OCI-LY7 (cell line): ENCODE results near the gene KLK1. TPM values are rescaled to one million over a fixed set of nuclear protein-coding genes. Genes with fewer than 3 reads are reported as not detected.

Experiments
- BruUV-seq: library from RNA; stranded (reverse); fragments of 400-500 nt; replicated peaks from 2 replicates; lab custom pipeline; 2021; lab: Mats Ljungman, UMichigan
- CTCF ChIA-PET: fragments of 300-600 bp; sonication (Branson Sonifier 250); formaldehyde crosslinking; loops from one replicate; lab custom pipeline; 2022; ENCODE audit warnings: antibody characterized with exemption; ENCODE audit not compliant: unreplicated experiment; lab: Charles Lee
- POLR2A ChIA-PET: fragments of 300-600 bp; sonication (Branson Sonifier 250); formaldehyde crosslinking; loops from one replicate; lab custom pipeline; 2022; ENCODE audit warnings: antibody characterized with exemption; lab: Charles Lee
- DNase-seq: peaks from one replicate; pipeline ENCODE4 v3.0.0-alpha.2; 2015; ENCODE audit warnings: low spot score
- H2AFZ ChIP-seq: fragments of 200-600 bp; sonication (generic), shearing (Covaris generic); 2 replicates; pipeline ENCODE4 v1.6.1; 2014; ENCODE audit warnings: mild to moderate bottlenecking, antibody characterized with exemption, low read length, moderate library complexity
- H3K27ac ChIP-seq: fragments of 200-600 bp; sonication (generic); 2 replicates; pipeline ENCODE4 v1.5.1; 2014; ENCODE audit warnings: mixed run types, low read depth, mild to moderate bottlenecking, moderate library complexity, low read length, inconsistent platforms; ENCODE audit not compliant: poor library complexity, severe bottlenecking
- H3K36me3 ChIP-seq: fragments of 200-600 bp; sonication (generic); 2 replicates; pipeline ENCODE4 v1.6.1; 2014; ENCODE audit warnings: mild to moderate bottlenecking, antibody characterized with exemption, low read length, moderate library complexity, mixed read lengths; ENCODE audit not compliant: insufficient read depth
- H3K4me1 ChIP-seq: fragments of 200-600 bp; sonication (generic); 2 replicates; pipeline ENCODE4 v1.5.1; 2014; ENCODE audit warnings: mild to moderate bottlenecking, low read length; ENCODE audit not compliant: insufficient read depth, poor library complexity, severe bottlenecking
- H3K4me2 ChIP-seq: fragments of 200-600 bp; sonication (generic); 2 replicates; pipeline ENCODE4 v1.6.1; 2014; ENCODE audit warnings: mild to moderate bottlenecking, low read length
- H3K4me3 ChIP-seq: fragments of 200-600 bp; sonication (generic); 2 replicates; pipeline ENCODE4 v1.5.1; 2014; ENCODE audit warnings: mild to moderate bottlenecking, low read depth, low read length; ENCODE audit not compliant: poor library complexity, severe bottlenecking
- H3K79me2 ChIP-seq: fragments of 200-600 bp; sonication (generic); 2 replicates; pipeline ENCODE4 v1.6.1; 2016; ENCODE audit warnings: low read depth, mild to moderate bottlenecking, low read length, moderate library complexity, mixed read lengths; ENCODE audit not compliant: insufficient read depth
- H3K9me2 ChIP-seq: fragments of 200-600 bp; sonication (generic); 2 replicates; pipeline ENCODE4 v1.6.1; 2016; ENCODE audit warnings: mild to moderate bottlenecking, low read length, mixed read lengths; ENCODE audit not compliant: insufficient read depth
- H3K9me3 ChIP-seq: fragments of 200-600 bp; sonication (generic); 2 replicates; pipeline ENCODE4 v1.6.1; 2014; ENCODE audit warnings: mild to moderate bottlenecking, mixed run types, low read length, mixed read lengths
- H4K20me1 ChIP-seq: fragments of 200-600 bp; sonication (generic); 2 replicates; pipeline ENCODE4 v1.6.1; 2014; ENCODE audit warnings: mild to moderate bottlenecking, antibody characterized with exemption, low read length, moderate library complexity, mixed read lengths; ENCODE audit not compliant: insufficient read depth
- CTCF ChIP-seq: fragments of 200-600 bp; sonication (generic); conservative IDR thresholded peaks from 2 replicates; pipeline ENCODE4 v1.5.1; 2014; ENCODE audit warnings: mild to moderate bottlenecking, antibody characterized with exemption, low read length, moderate library complexity, mixed read lengths
- EZH2phosphoT487 ChIP-seq: fragments of 200-600 bp; sonication (generic); IDR thresholded peaks from 2 replicates; pipeline ENCODE4 v1.6.1; 2018; ENCODE audit warnings: low read depth, borderline replicate concordance, mild to moderate bottlenecking, mixed run types, antibody characterized with exemption, low read length, moderate library complexity, mixed read lengths
- intact Hi-C: fragments of 100-400 bp; cut with micrococcal nuclease; formaldehyde crosslinking; loops from one replicate; pipeline ENCODE4 v1.10.0; 2022; ENCODE audit not compliant: unreplicated experiment
- total RNA-seq, 2 experiments: library from RNA; depleted of rRNA in 1 of 2; stranded (reverse); fragments of >200 nt in 1 of 2; shearing (Covaris generic) in 1 of 2; gene quantifications; 2 replicates each; pipeline ENCODE4 v1.2.3, GENCODE V29; 2014 to 2022

KLK1 gene
- total RNA-seq, 2 experiments from 2014 or later: 5.1 TPM; not detected in 1

DNA sequence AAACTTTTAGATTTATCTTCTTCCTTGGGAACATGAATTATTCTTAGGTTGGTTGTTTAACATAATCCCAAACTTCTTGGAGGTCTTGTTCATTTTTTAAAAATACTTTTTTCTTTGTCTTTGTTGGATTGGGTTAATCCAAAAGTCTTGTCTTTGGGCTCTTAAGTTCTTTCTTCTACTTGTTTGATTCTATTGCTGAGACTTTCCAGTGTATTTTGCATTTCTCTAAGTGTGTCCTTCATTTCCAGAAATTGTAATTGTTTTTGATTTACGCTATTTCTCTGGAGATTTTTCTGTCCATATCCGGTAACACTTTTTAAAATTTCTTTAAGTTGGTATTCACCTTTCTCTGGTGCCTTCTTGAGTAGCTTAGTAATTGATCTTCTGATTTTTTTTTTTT is 19.6 kb upstream of the KLK1 start:
- Histone ChIP-seq H3K36me3 (no peaks in the 10 kb centered on the region), H3K27ac (no peak overlapping the region), H2AFZ (no peak overlapping the region), H3K79me2 (no peaks in the 10 kb centered on the region), H3K4me1 (no peaks in the 10 kb centered on the region), H3K4me3 (no peak overlapping the region), H3K9me3 (no peaks in the 10 kb centered on the region), H3K4me2 (no peak overlapping the region), H4K20me1 (no peaks in the 10 kb centered on the region), H3K9me2 (no peaks in the 10 kb centered on the region)
- ChIA-PET CTCF (no interaction called here), POLR2A (no interaction called here)
- DNase-seq: no peak
- TF ChIP-seq CTCF: no peak
- no peak for TF ChIP-seq EZH2phosphoT487
- BruUV-seq: no TSS peak
- intact Hi-C loops: no loop called here

DNA sequence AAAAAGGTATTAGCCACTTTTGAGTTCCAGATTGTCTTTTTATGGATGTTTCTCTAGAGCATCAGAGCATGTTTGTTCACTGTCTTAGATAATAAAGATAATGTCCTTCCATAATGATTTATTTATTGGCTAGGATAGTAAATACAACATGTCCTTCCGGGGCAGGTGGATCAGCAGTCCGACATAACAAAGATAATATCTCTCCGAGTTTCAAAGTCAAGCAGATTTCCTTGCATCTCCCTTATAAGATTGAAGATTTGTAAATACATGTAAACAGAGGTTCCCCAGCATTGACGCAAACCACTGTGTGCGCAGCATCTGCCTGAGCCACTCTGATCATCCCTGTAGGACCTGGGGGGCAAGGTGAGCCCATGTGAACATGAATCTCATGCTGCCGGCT is 18.5 kb upstream of the KLK1 start:
- TF ChIP-seq CTCF (no peak), EZH2phosphoT487 (no peak)
- ChIA-PET CTCF (no interaction called here), POLR2A (no interaction called here)
- no peaks in the 10 kb centered on the region for H3K4me1 ChIP-seq
- no peak overlapping the region for H3K4me3 ChIP-seq
- H2AFZ ChIP-seq: no peak overlapping the region
- no peaks in the 10 kb centered on the region for H3K9me2 ChIP-seq
- no TSS peak for BruUV-seq
- no peak overlapping the region for H3K4me2 ChIP-seq
- intact Hi-C loops: no loop called here
- no peak for DNase-seq
- no peaks in the 10 kb centered on the region for H3K79me2 ChIP-seq
- H3K27ac ChIP-seq: no peak overlapping the region
- H3K9me3 ChIP-seq: no peaks in the 10 kb centered on the region
- H3K36me3 ChIP-seq: no peaks in the 10 kb centered on the region
- no peaks in the 10 kb centered on the region for H4K20me1 ChIP-seq

GRCh38 chr19:50839712-50840655 is 16.4 kb upstream of the KLK1 start:
- intact Hi-C loops: no loop called here
- Histone ChIP-seq H2AFZ (no peak overlapping the region), H3K4me3 (no peak overlapping the region), H3K9me3 (no peaks in the 10 kb centered on the region), H3K4me1 (peaks cover 5% of the 10 kb centered on the region), H4K20me1 (no peaks in the 10 kb centered on the region), H3K79me2 (no peaks in the 10 kb centered on the region), H3K27ac (no peak overlapping the region), H3K9me2 (no peaks in the 10 kb centered on the region), H3K36me3 (no peaks in the 10 kb centered on the region), H3K4me2 (no peak overlapping the region)
- no peak for TF ChIP-seq CTCF
- no peak for TF ChIP-seq EZH2phosphoT487
- no TSS peak for BruUV-seq
- ChIA-PET POLR2A (no interaction called here), CTCF (no interaction called here)
- DNase-seq: no peak
